ENCODE measurements around the gene POLR3C.

GRCh38 chr1:145828367-145829026, 4.5 kb downstream of the POLR3C start:
- TF ChIP-seq CTCF (optimal IDR thresholded peaks at IDR 0.05 in 1 of 3, IDR thresholded peaks at IDR 0.05 in 1 of 3, conservative IDR thresholded peaks at IDR 0.05 in 1 of 3; ENCODE audit: extremely low read depth in 1 of 3, insufficient read depth in 2 of 3, low read length in 3 of 3) (no peak), EZH2 (IDR thresholded peaks at IDR 0.05; ENCODE audit: low read length) (no peak)

All from keratinocyte (primary cell).